Adipocyte (in vitro differentiated cells): ENCODE results near the gene AOPEP.

ENCODE experiments used
- DNase-seq: peaks from one replicate; pipeline ENCODE4 v3.0.0-alpha.2; 2015; ENCODE audit warnings: low read depth
- H3K27me3 ChIP-seq: replicated peaks from 2 replicates; pipeline ENCODE4 v1.7.0; 2013; ENCODE audit warnings: mild to moderate bottlenecking, low read length, moderate library complexity; ENCODE audit not compliant: control insufficient read depth, insufficient read depth
- H3K36me3 ChIP-seq: 2 replicates; pipeline ENCODE4 v1.7.0; 2013; ENCODE audit warnings: low read length, mild to moderate bottlenecking, moderate library complexity; ENCODE audit not compliant: control insufficient read depth, insufficient read depth, severe bottlenecking
- H3K4me1 ChIP-seq: 2 replicates; pipeline ENCODE4 v1.7.0; 2013; ENCODE audit warnings: mild to moderate bottlenecking, low read length, moderate library complexity; ENCODE audit not compliant: control insufficient read depth, insufficient read depth
- H3K4me3 ChIP-seq: 2 replicates; pipeline ENCODE4 v1.7.0; 2013; ENCODE audit warnings: mild to moderate bottlenecking, low read length, moderate library complexity
- H3K9ac ChIP-seq: 2 replicates; pipeline ENCODE4 v1.7.0; 2013; ENCODE audit warnings: mild to moderate bottlenecking, low read length, moderate library complexity
- H3K9me3 ChIP-seq: 2 replicates; pipeline ENCODE4 v1.7.0; 2013; ENCODE audit warnings: mild to moderate bottlenecking, low read length, moderate library complexity; ENCODE audit not compliant: control insufficient read depth

Gene AOPEP

GRCh38 chr9:94796687-94797086, 70.2 kb downstream of the AOPEP start:
- DNase-seq = no peak
- Histone ChIP-seq H3K27me3 (no peaks in the 10 kb centered on the region), H3K4me3 (no peak overlapping the region)

GRCh38 chr9:94798201-94798600, 71.7 kb downstream of the AOPEP start:
- Histone ChIP-seq H3K4me1 (peaks cover 22% of the 10 kb centered on the region), H3K36me3 (no peaks in the 10 kb centered on the region), H3K9me3 (no peaks in the 10 kb centered on the region), H3K27me3 (no peaks in the 10 kb centered on the region), H3K9ac (no peak overlapping the region), H3K4me3 (no peak overlapping the region)
- no peak for DNase-seq

More at GRCh38 chr9:94796687-94797086, 70.2 kb downstream of the AOPEP start:
- Histone ChIP-seq H3K4me1 (peaks cover 23% of the 10 kb centered on the region), H3K9me3 (no peaks in the 10 kb centered on the region), H3K9ac (no peak overlapping the region), H3K36me3 (no peaks in the 10 kb centered on the region)

- DNase-seq = no peak
- no peaks in the 10 kb centered on the region for H3K9me3 ChIP-seq
These were observed 72.2 kb downstream of the AOPEP start for GRCh38 chr9:94798708-94799107.

GRCh38 chr9:94799578-94800264, 73.2 kb downstream of the AOPEP start:
- Histone ChIP-seq H3K4me3 (no peak overlapping the region), H3K4me1 (peaks cover 22% of the 10 kb centered on the region), H3K9me3 (no peaks in the 10 kb centered on the region), H3K9ac (no peak overlapping the region), H3K27me3 (no peaks in the 10 kb centered on the region), H3K36me3 (no peaks in the 10 kb centered on the region)
- DNase-seq = peak; percentile 75

More at GRCh38 chr9:94798708-94799107, 72.2 kb downstream of the AOPEP start:
- Histone ChIP-seq H3K9ac (no peak overlapping the region), H3K4me3 (no peak overlapping the region), H3K36me3 (no peaks in the 10 kb centered on the region), H3K4me1 (peaks cover 22% of the 10 kb centered on the region), H3K27me3 (no peaks in the 10 kb centered on the region)

- H3K9me3 ChIP-seq = no peaks in the 10 kb centered on the region
- no peaks in the 10 kb centered on the region for H3K36me3 ChIP-seq
- peak; percentile 44 for DNase-seq
- H3K4me3 ChIP-seq = no peak overlapping the region
- no peaks in the 10 kb centered on the region for H3K27me3 ChIP-seq
- peaks cover 30% of the 10 kb centered on the region for H3K4me1 ChIP-seq
- H3K9ac ChIP-seq = no peak overlapping the region
These were observed 74.1 kb downstream of the AOPEP start for GRCh38 chr9:94800424-94801117.

- no peaks in the 10 kb centered on the region for H3K36me3 ChIP-seq
- H3K4me1 ChIP-seq = peaks cover 37% of the 10 kb centered on the region
- H3K4me3 ChIP-seq = no peak overlapping the region
- H3K9me3 ChIP-seq = no peaks in the 10 kb centered on the region
- no peak overlapping the region for H3K9ac ChIP-seq
- no peak for DNase-seq
- H3K27me3 ChIP-seq = no peaks in the 10 kb centered on the region
These were observed 74.7 kb downstream of the AOPEP start for GRCh38 chr9:94801234-94801633.

GRCh38 chr9:94801681-94802080, 75.2 kb downstream of the AOPEP start:
- no peak for DNase-seq
- Histone ChIP-seq H3K9ac (no peak overlapping the region), H3K4me3 (no peak overlapping the region), H3K4me1 (peaks cover 41% of the 10 kb centered on the region), H3K27me3 (no peaks in the 10 kb centered on the region), H3K36me3 (no peaks in the 10 kb centered on the region), H3K9me3 (no peaks in the 10 kb centered on the region)

- peaks cover 42% of the 10 kb centered on the region for H3K4me1 ChIP-seq
- H3K36me3 ChIP-seq = no peaks in the 10 kb centered on the region
- no peaks in the 10 kb centered on the region for H3K9me3 ChIP-seq
- no peak overlapping the region for H3K4me3 ChIP-seq
- H3K27me3 ChIP-seq = no peaks in the 10 kb centered on the region
- DNase-seq = no peak
- H3K9ac ChIP-seq = no peak overlapping the region
These were observed 75.8 kb downstream of the AOPEP start for GRCh38 chr9:94802251-94802650.

GRCh38 chr9:94802793-94803192, 76.3 kb downstream of the AOPEP start:
- Histone ChIP-seq H3K4me1 (peaks cover 42% of the 10 kb centered on the region), H3K36me3 (no peaks in the 10 kb centered on the region), H3K27me3 (no peaks in the 10 kb centered on the region), H3K4me3 (no peak overlapping the region), H3K9me3 (no peaks in the 10 kb centered on the region), H3K9ac (no peak overlapping the region)
- DNase-seq = no peak

GRCh38 chr9:94804316-94804715, 77.8 kb downstream of the AOPEP start:
- H3K36me3 ChIP-seq = no peaks in the 10 kb centered on the region
- H3K4me3 ChIP-seq = no peak overlapping the region
- peaks cover 46% of the 10 kb centered on the region for H3K4me1 ChIP-seq
- H3K27me3 ChIP-seq = no peaks in the 10 kb centered on the region
- DNase-seq = no peak
- H3K9me3 ChIP-seq = no peaks in the 10 kb centered on the region
- no peak overlapping the region for H3K9ac ChIP-seq

GRCh38 chr9:94805051-94805489, 78.6 kb downstream of the AOPEP start:
- no peaks in the 10 kb centered on the region for H3K9me3 ChIP-seq
- H3K4me1 ChIP-seq = peaks cover 44% of the 10 kb centered on the region
- peak overlapping the region; percentile 18 for H3K9ac ChIP-seq
- H3K4me3 ChIP-seq = peak overlapping the region; percentile 9
- no peak for DNase-seq
- H3K36me3 ChIP-seq = no peaks in the 10 kb centered on the region
- no peaks in the 10 kb centered on the region for H3K27me3 ChIP-seq
